Ishikawa (cell line): ENCODE data around the gene MAN2B2.

Experiments
- CEBPB ChIP-seq: IDR thresholded peaks from 2 replicates; pipeline ENCODE4 v1.6.1; 2012
- EGR1 ChIP-seq: IDR thresholded peaks from 2 replicates; pipeline ENCODE4 v1.6.1; 2012
- TAF1 ChIP-seq: IDR thresholded peaks from 2 replicates; pipeline ENCODE4 v1.6.1; 2012; ENCODE audit warnings: low read depth, mild to moderate bottlenecking
- TEAD4 ChIP-seq: IDR thresholded peaks from 2 replicates; pipeline ENCODE4 v1.6.1; 2012
- USF1 ChIP-seq: IDR thresholded peaks from 2 replicates; pipeline ENCODE4 v1.6.1; 2012
- ZBTB7A ChIP-seq: IDR thresholded peaks from 2 replicates; pipeline ENCODE4 v1.6.1; 2012; ENCODE audit warnings: low read depth
- TF ChIP-seq, protein P1 (sequence below): IDR thresholded peaks from 2 replicates; pipeline ENCODE4 v1.6.1; 2012

GRCh38 chr4:6529021-6529420, 46.0 kb upstream of the MAN2B2 start:
- no peak for TF ChIP-seq TAF1
- no peak for TF ChIP-seq TEAD4
- TF ChIP-seq EGR1: no peak
- no peak for TF ChIP-seq ZBTB7A
- TF ChIP-seq, protein P1, sequence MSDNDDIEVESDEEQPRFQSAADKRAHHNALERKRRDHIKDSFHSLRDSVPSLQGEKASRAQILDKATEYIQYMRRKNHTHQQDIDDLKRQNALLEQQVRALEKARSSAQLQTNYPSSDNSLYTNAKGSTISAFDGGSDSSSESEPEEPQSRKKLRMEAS: no peak
- no peak for TF ChIP-seq USF1
- no peak for TF ChIP-seq CEBPB
